HG03378 (cell line): ENCODE data around the gene NEDD1.

ENCODE experiments used
- ATAC-seq: cut with Tn5 transposase; IDR thresholded peaks from one replicate; pipeline ENCODE4 v1.9.1; 2021; ENCODE audit warnings: mild to moderate bottlenecking, moderate library complexity; ENCODE audit not compliant: unreplicated experiment

The NEDD1 gene

GRCh38 chr12:97003276-97003675, 96.2 kb downstream of the NEDD1 start:
- ATAC-seq: no peak
